HT1080 (cell line): Measurements from ENCODE around the gene DTNB. TPM values are rescaled to one million over a fixed set of nuclear protein-coding genes. Genes with fewer than 3 reads are reported as not detected.

Experiments
- DNase-seq: peaks from one replicate; pipeline ENCODE4 v3.0.0-alpha.2; 2015; ENCODE audit warnings: low read depth
- small RNA-seq: library from RNA; depleted of rRNA; stranded (forward); fragments of <200 nt; gene quantifications from one replicate; pipeline ENCODE3, GENCODE V24; 2014
- total RNA-seq: library from RNA; depleted of rRNA; stranded (reverse); fragments of >200 nt; shearing (Covaris generic); gene quantifications from 2 replicates; pipeline ENCODE4 v1.2.3, GENCODE V29; 2014; rRNA removed

DTNB gene
- total RNA-seq, 1 experiment from 2014 or later: 6.0 TPM

- no peak for DNase-seq
Measured at GRCh38 chr2:25328152-25329085, 345.0 kb downstream of the DTNB start.

Small RNA genes lying within 50 kb of the gene (small RNA-seq; reads per million reads assigned to genes)
- gene MIR1301 (0.18 reads per million), gene RF00019 (not detected)

Other genes with a start within 250 kb of the DTNB start
- 13.2 and 13.9 TPM in 2 replicates for gene ASXL2, start 204.9 kb upstream of the DTNB start, total RNA-seq